Upper lobe of left lung (tissue), 4 donors: ENCODE measurements around the gene THOC1.

ENCODE experiments used
- EP300 ChIP-seq, 4 donors: sonication (generic); formaldehyde crosslinking; IDR thresholded peaks; one replicate each; pipeline ENCODE4 v1.5.1; 2017; ENCODE audit warnings: antibody characterized with exemption in 4 of 4, control low read depth in 2 of 4
- POLR2A ChIP-seq, 4 donors: fragments of 450-650 bp; IDR thresholded peaks; one replicate each; pipeline ENCODE4 v1.5.1; 2016 to 2017; ENCODE audit warnings: antibody characterized with exemption in 4 of 4, mild to moderate bottlenecking in 2 of 4
- TF ChIP-seq, protein P1 (sequence below), 6 experiments: fragments of 450-650 bp in 4 of 6; fragments of 200-600 bp in 2 of 6; sonication (generic) in 2 of 6; IDR thresholded peaks; one replicate each; pipeline ENCODE4 v1.5.1; 2016 to 2019; ENCODE audit warnings: antibody characterized with exemption in 6 of 6

DNA sequence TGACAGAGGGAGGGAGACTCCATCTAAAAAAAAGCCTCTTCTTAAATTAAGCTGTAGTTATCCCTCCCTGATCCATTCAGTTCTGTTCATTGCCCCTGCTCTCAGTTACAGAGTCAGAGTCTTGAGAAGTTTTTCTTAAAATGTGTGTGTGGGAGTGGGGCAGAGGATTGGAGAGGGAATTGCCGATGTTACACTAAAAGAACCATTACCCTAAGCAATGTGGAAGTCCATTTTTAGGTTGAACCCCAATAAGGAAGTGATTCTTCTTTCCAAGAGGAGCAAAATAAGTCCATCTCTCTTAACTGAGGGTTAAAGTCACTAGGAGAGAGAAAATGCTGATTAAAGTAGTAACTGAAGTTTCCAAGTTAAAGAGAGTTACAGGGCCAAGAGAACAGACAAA lies 21.2 kb upstream of the THOC1 start:
- TF ChIP-seq, protein P1, sequence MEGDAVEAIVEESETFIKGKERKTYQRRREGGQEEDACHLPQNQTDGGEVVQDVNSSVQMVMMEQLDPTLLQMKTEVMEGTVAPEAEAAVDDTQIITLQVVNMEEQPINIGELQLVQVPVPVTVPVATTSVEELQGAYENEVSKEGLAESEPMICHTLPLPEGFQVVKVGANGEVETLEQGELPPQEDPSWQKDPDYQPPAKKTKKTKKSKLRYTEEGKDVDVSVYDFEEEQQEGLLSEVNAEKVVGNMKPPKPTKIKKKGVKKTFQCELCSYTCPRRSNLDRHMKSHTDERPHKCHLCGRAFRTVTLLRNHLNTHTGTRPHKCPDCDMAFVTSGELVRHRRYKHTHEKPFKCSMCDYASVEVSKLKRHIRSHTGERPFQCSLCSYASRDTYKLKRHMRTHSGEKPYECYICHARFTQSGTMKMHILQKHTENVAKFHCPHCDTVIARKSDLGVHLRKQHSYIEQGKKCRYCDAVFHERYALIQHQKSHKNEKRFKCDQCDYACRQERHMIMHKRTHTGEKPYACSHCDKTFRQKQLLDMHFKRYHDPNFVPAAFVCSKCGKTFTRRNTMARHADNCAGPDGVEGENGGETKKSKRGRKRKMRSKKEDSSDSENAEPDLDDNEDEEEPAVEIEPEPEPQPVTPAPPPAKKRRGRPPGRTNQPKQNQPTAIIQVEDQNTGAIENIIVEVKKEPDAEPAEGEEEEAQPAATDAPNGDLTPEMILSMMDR (IDR thresholded peaks at IDR 0.05): no peak
- no peak for TF ChIP-seq POLR2A (IDR thresholded peaks at IDR 0.05)
- no peak for TF ChIP-seq EP300 (IDR thresholded peaks at IDR 0.05)
